Activated CD4-positive, alpha-beta memory T cell treated with anti-CD3 and anti-CD28 coated beads, Interleukin-2, amount 10 ng/mL, durations not matched to agents 7 days and 5 days (primary cell): ENCODE measurements around the gene USP44. TPM values are rescaled to one million over a fixed set of nuclear protein-coding genes. Genes with fewer than 3 reads are reported as not detected.

Source experiments
- CTCF ChIA-PET: fragments of 350-600 bp; sonication (Branson Sonifier 250); formaldehyde crosslinking; loops from one replicate; lab custom pipeline; 2021; ENCODE audit warnings: antibody characterized with exemption, inconsistent platforms; lab: Charles Lee
- POLR2A ChIA-PET: fragments of 350-600 bp; sonication (Branson Sonifier 250); formaldehyde crosslinking; loops from one replicate; lab custom pipeline; 2021; ENCODE audit warnings: antibody characterized with exemption; lab: Charles Lee
- DNase-seq: peaks from one replicate; pipeline ENCODE4 v3.0.0-alpha.2; 2020
- H3K27ac Mint-ChIP-seq: one replicate; pipeline ENCODE4 v1.8.0; 2021; ENCODE audit warnings: mild to moderate bottlenecking, mixed read lengths
- H3K27me3 Mint-ChIP-seq: one replicate; pipeline ENCODE4 v1.8.0; 2021; ENCODE audit warnings: mixed read lengths
- H3K36me3 Mint-ChIP-seq: one replicate; pipeline ENCODE4 v1.8.0; 2021; ENCODE audit warnings: low read depth, mixed read lengths
- H3K4me1 Mint-ChIP-seq: one replicate; pipeline ENCODE4 v1.8.0; 2021; ENCODE audit warnings: mixed read lengths
- H3K4me3 Mint-ChIP-seq: one replicate; pipeline ENCODE4 v1.8.0; 2021; ENCODE audit warnings: mild to moderate bottlenecking, mixed read lengths
- H3K9me3 Mint-ChIP-seq: one replicate; pipeline ENCODE4 v1.8.0; 2021; ENCODE audit warnings: mixed read lengths
- total RNA-seq, 2 experiments: library from RNA; stranded (reverse); gene quantifications; one replicate each; pipeline ENCODE4 v1.2.3, GENCODE V29; 2021

USP44 gene
- total RNA-seq, 2 experiments from 2014 or later, result 0.88 to 1.5 TPM

DNA sequence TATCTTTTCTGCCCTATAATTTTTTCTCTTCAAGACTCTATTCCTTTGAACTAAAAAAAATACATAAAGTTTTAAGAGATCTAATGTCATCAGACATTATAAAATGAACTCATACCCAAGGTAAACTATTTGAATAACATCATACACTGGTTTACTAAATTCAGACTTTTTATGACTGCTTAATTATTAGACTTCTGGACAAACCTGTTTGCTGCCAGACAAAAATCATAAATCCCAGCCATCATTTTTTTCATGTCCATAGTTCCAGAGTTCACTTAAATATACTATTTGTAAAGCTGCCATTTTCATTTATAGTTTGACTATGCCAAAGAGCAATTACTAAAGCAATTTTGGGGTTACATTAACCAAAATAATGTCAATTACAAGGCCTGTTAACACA is 34.0 kb downstream of the USP44 start:
- Mint-ChIP-seq H3K27ac (no peak overlapping the region), H3K36me3 (peaks cover 26% of the 10 kb centered on the region), H3K4me3 (no peak overlapping the region), H3K4me1 (no peaks in the 10 kb centered on the region), H3K27me3 (no peaks in the 10 kb centered on the region), H3K9me3 (no peaks in the 10 kb centered on the region)
- ChIA-PET POLR2A (no interaction called here), CTCF (interaction anchor here (1.4 kb wide), 1 partner anchor 17 kb away, joined by 5 read pairs; no protein-coding TSS in a partner anchor)
- DNase-seq, result no peak

DNA sequence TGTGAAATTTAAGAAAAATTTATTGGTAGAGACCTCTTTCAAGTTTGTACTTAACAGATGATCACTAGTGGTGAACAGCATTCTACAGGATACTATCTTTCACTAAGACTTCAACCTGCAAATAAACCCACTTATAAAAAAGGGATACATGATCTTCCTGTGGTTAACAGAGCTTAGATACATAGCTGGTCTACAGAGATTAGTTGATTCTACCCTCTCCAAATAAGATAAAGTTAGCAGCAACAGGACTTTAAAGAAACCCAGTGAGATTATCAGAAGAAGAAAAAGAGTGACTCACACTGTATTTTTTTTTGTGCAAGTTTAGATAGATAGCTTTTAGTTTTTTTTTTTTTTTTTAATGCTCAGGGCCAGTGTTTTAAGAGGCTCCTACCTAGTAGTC is 34.5 kb downstream of the USP44 start:
- Mint-ChIP-seq H3K4me3 (no peak overlapping the region), H3K9me3 (no peaks in the 10 kb centered on the region), H3K36me3 (peaks cover 31% of the 10 kb centered on the region), H3K4me1 (no peaks in the 10 kb centered on the region), H3K27me3 (no peaks in the 10 kb centered on the region), H3K27ac (no peak overlapping the region)
- CTCF ChIA-PET, result interaction anchor here (0.7 to 1.4 kb wide), 2 partner anchors 18 to 403 kb away, joined by 5 to 6 read pairs; no protein-coding TSS in a partner anchor
- POLR2A ChIA-PET, result no interaction called here
- no peak for DNase-seq

GRCh38 chr12:95515197-95515596 is 36.1 kb downstream of the USP44 start:
- Mint-ChIP-seq H3K27ac (no peak overlapping the region), H3K36me3 (peaks cover 37% of the 10 kb centered on the region), H3K27me3 (no peaks in the 10 kb centered on the region), H3K4me1 (no peaks in the 10 kb centered on the region), H3K9me3 (no peaks in the 10 kb centered on the region), H3K4me3 (no peak overlapping the region)
- DNase-seq, result no peak
- ChIA-PET POLR2A (no interaction called here), CTCF (interaction anchor here (0.6 to 0.8 kb wide), 2 partner anchors 17 to 19 kb away, joined by 3 read pairs; no protein-coding TSS in a partner anchor)

DNA sequence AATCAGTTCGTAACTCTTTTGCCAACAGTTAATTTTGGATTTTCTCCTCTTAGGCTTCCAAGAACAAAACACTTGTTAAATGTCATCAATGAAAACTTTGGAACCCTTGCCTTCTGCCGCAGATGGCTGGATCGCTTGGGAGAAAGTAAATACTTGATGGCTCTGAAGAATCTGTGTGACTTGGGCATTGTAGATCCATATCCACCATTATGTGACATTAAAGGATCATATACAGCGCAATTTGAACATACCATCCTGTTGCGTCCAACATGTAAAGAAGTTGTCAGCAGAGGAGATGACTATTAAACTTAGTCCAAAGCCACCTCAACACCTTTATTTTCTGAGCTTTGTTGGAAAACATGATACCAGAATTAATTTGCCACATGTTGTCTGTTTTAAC is 37.7 kb downstream of the USP44 start:
- ChIA-PET CTCF (no interaction called here), POLR2A (no interaction called here)
- peaks cover 50% of the 10 kb centered on the region for H3K36me3 Mint-ChIP-seq
- H3K27ac Mint-ChIP-seq, result no peak overlapping the region
- H3K4me1 Mint-ChIP-seq, result no peaks in the 10 kb centered on the region
- H3K4me3 Mint-ChIP-seq, result no peak overlapping the region
- no peaks in the 10 kb centered on the region for H3K9me3 Mint-ChIP-seq
- no peaks in the 10 kb centered on the region for H3K27me3 Mint-ChIP-seq
- no peak for DNase-seq

- Mint-ChIP-seq H3K9me3 (no peaks in the 10 kb centered on the region), H3K27me3 (no peaks in the 10 kb centered on the region), H3K27ac (no peak overlapping the region), H3K36me3 (peaks cover 59% of the 10 kb centered on the region), H3K4me1 (no peaks in the 10 kb centered on the region), H3K4me3 (no peak overlapping the region)
- no peak for DNase-seq
- POLR2A ChIA-PET, result no interaction called here
- CTCF ChIA-PET, result no interaction called here
Observed at GRCh38 chr12:95511977-95512376, 39.3 kb downstream of the USP44 start.

GRCh38 chr12:95509300-95509699 is 42.0 kb downstream of the USP44 start:
- Mint-ChIP-seq H3K27ac (no peak overlapping the region), H3K9me3 (no peaks in the 10 kb centered on the region), H3K36me3 (peaks cover 64% of the 10 kb centered on the region), H3K4me3 (no peak overlapping the region), H3K4me1 (peaks cover 2% of the 10 kb centered on the region), H3K27me3 (no peaks in the 10 kb centered on the region)
- no peak for DNase-seq
- CTCF ChIA-PET, result interaction anchor here (0.8 kb wide), 1 partner anchor 25 kb away, joined by 3 read pairs; no protein-coding TSS in a partner anchor
- POLR2A ChIA-PET, result no interaction called here

DNA sequence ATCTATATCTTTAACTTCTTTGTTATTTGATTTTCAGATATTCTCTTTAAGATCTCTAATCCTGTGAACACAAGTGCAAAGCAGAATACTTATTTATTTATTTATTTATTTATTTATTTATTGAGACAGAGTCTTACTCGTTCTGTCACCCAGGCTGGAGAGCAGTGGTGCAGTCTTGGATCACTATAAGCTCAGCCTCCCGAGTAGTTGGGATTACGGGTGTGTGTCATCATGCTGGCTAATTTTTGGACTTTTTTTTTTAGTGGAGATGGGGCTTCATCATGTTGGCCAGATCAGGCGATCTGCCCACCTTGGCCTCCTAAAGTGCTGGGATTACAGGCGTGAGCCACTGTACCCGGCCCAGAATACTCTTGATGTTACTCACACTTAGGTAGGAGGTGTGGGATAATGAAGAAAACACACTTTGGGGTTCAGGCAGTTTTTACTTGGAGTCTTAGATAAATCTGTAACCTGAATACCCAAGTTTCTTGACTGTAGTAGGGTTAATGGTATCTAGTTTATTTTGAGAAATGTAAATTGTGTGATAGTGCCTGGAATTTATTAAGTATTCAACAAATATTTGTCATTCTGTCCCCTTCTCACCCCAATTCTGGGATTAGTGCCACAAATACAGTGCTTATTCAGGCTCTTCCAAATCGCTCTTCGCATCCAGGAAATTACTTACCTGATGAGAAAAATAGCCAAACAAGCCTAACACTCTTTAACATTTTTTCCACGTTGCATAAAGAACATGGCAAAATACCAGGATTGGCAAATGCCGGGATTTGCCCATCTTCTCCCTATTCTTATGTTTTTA is 44.4 kb downstream of the USP44 start:
- ChIA-PET CTCF (interaction anchor here (1.0 kb wide), 1 partner anchor 28 kb away, joined by 4 read pairs; no protein-coding TSS in a partner anchor), POLR2A (no interaction called here)
- Mint-ChIP-seq H3K4me3 (no peak overlapping the region), H3K4me1 (peaks cover 2% of the 10 kb centered on the region), H3K9me3 (no peaks in the 10 kb centered on the region), H3K27ac (no peak overlapping the region), H3K36me3 (peaks cover 65% of the 10 kb centered on the region), H3K27me3 (no peaks in the 10 kb centered on the region)
- DNase-seq, result no peak

DNA sequence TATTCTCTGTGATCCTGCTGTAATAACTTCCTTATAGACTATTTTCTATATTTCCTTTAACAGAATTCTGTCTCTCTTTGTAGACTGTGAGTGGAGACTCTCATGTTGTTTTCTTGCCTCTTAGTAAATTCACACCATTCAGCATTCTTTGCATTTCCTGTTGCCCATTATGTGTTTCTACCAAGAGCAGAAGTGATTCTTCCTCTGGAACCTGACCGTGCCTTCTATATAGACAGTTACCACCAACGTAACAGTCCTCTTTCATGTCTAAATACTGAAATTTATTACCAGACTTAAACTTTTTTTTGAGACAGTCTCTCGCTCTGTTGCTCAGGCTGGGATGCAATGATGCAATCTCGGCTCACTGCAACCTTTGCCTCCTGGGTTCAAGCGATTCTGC is 46.2 kb downstream of the USP44 start:
- H3K4me3 Mint-ChIP-seq, result no peak overlapping the region
- ChIA-PET CTCF (no interaction called here), POLR2A (no interaction called here)
- H3K27ac Mint-ChIP-seq, result no peak overlapping the region
- no peak for DNase-seq
- H3K36me3 Mint-ChIP-seq, result peaks cover 64% of the 10 kb centered on the region
- no peaks in the 10 kb centered on the region for H3K9me3 Mint-ChIP-seq
- peaks cover 2% of the 10 kb centered on the region for H3K4me1 Mint-ChIP-seq
- H3K27me3 Mint-ChIP-seq, result no peaks in the 10 kb centered on the region

DNA sequence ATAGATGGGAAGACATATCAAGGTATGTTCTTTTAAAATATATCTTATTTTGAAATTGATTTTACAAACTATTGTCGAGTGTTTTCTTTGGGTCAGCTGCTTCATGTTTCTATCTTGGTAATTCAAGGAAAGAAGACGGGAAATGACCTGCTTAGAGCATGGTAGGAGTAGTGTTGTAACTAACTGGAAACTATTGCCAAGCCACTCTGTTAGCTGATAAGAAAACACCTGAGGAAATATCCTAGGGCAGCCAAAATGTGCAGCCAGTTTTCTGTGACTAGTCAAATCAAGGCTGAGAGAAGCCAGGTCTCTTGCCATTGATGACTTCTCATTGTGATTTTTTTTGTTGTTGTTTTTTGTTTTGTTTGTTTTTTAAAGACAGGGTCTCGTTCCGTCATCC is 47.1 kb downstream of the USP44 start:
- no peaks in the 10 kb centered on the region for H3K27me3 Mint-ChIP-seq
- ChIA-PET POLR2A (no interaction called here), CTCF (no interaction called here)
- no peak for DNase-seq
- H3K36me3 Mint-ChIP-seq, result peaks cover 67% of the 10 kb centered on the region
- H3K4me3 Mint-ChIP-seq, result no peak overlapping the region
- H3K27ac Mint-ChIP-seq, result no peak overlapping the region
- H3K9me3 Mint-ChIP-seq, result no peaks in the 10 kb centered on the region
- peaks cover 2% of the 10 kb centered on the region for H3K4me1 Mint-ChIP-seq

- no peak overlapping the region for H3K4me3 Mint-ChIP-seq
- H3K27ac Mint-ChIP-seq, result no peak overlapping the region
- ChIA-PET CTCF (no interaction called here), POLR2A (no interaction called here)
- no peak for DNase-seq
- H3K36me3 Mint-ChIP-seq, result peaks cover 79% of the 10 kb centered on the region
- H3K27me3 Mint-ChIP-seq, result no peaks in the 10 kb centered on the region
- no peaks in the 10 kb centered on the region for H3K4me1 Mint-ChIP-seq
- H3K9me3 Mint-ChIP-seq, result no peaks in the 10 kb centered on the region
Observed at GRCh38 chr12:95499772-95500171, 51.5 kb downstream of the USP44 start.

DNA sequence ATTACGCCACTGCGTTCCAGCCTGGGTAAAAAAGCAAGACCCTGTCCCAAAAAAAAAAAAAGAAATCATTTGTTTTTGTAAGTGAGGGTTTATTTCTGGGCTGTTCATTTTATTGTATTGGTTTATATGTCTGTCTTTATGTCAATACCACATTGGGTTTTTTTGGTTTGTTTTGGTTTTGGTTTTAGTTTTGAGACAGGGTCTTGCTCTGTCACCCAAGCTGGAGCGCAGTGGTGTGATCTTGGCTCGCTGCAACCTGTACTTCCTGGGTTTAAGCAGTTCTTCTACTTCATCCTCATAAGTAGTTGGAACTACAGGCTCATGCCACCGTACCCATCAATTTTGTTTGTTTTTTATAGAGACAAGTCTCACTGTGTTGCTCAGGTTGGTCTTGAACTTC is 52.3 kb downstream of the USP44 start:
- H3K27ac Mint-ChIP-seq, result no peak overlapping the region
- DNase-seq, result no peak
- ChIA-PET CTCF (interaction anchor here (0.6 to 1.1 kb wide), 3 partner anchors 25 to 377 kb away, joined by 3 read pairs; no protein-coding TSS in a partner anchor), POLR2A (interaction anchor here (1.3 kb wide), 1 partner anchor 25 kb away, joined by 4 read pairs; the partner anchor contains the start of gene METAP2)
- no peaks in the 10 kb centered on the region for H3K9me3 Mint-ChIP-seq
- H3K36me3 Mint-ChIP-seq, result peaks cover 73% of the 10 kb centered on the region
- H3K4me1 Mint-ChIP-seq, result no peaks in the 10 kb centered on the region
- H3K27me3 Mint-ChIP-seq, result no peaks in the 10 kb centered on the region
- H3K4me3 Mint-ChIP-seq, result no peak overlapping the region

GRCh38 chr12:95497031-95497430 is 54.2 kb downstream of the USP44 start:
- H3K4me3 Mint-ChIP-seq, result no peak overlapping the region
- H3K9me3 Mint-ChIP-seq, result no peaks in the 10 kb centered on the region
- no peaks in the 10 kb centered on the region for H3K27me3 Mint-ChIP-seq
- no peaks in the 10 kb centered on the region for H3K4me1 Mint-ChIP-seq
- POLR2A ChIA-PET, result no interaction called here
- no peak for DNase-seq
- peaks cover 60% of the 10 kb centered on the region for H3K36me3 Mint-ChIP-seq
- CTCF ChIA-PET, result no interaction called here
- no peak overlapping the region for H3K27ac Mint-ChIP-seq

DNA sequence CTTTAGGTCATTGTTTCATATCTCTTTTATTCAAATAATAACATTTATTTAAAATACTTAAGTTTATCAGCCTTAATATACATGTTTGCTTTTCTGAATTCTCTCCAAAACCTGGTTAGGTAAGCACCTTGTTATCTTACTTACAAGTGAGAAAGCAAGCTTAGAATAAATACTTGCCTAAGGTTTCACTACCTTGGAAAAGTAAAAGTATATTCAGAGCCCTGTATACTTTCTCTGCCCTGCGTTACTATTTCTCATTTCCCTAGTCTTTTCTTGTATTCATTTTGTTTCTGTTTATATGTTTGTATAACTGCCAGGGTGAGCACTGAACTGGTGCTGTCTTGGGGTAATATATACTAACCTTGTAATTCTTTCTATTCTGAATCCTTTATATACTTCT is 55.8 kb downstream of the USP44 start:
- Mint-ChIP-seq H3K4me1 (no peaks in the 10 kb centered on the region), H3K27me3 (no peaks in the 10 kb centered on the region), H3K27ac (no peak overlapping the region), H3K9me3 (no peaks in the 10 kb centered on the region), H3K36me3 (peaks cover 63% of the 10 kb centered on the region), H3K4me3 (no peak overlapping the region)
- DNase-seq, result no peak
- ChIA-PET POLR2A (no interaction called here), CTCF (no interaction called here)

DNA sequence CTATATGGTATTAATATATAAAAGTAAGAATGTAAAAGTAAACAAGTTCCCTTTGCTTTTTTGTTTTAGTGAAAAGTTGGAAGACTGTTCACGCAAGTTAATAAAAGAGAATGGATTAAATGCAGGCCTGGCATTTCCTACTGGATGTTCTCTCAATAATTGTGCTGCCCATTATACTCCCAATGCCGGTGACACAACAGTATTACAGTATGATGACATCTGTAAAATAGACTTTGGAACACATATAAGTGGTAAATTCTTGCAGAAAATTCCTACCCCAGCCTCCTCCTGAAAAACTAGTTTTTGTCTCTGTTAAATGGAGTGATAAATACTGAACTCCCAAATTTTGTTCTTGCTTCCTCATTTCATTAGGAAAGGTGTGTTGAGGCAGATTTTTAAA is 56.4 kb downstream of the USP44 start:
- H3K9me3 Mint-ChIP-seq, result no peaks in the 10 kb centered on the region
- CTCF ChIA-PET, result no interaction called here
- DNase-seq, result no peak
- H3K4me3 Mint-ChIP-seq, result no peak overlapping the region
- H3K36me3 Mint-ChIP-seq, result peaks cover 60% of the 10 kb centered on the region
- no peaks in the 10 kb centered on the region for H3K27me3 Mint-ChIP-seq
- no peaks in the 10 kb centered on the region for H3K4me1 Mint-ChIP-seq
- no peak overlapping the region for H3K27ac Mint-ChIP-seq
- POLR2A ChIA-PET, result no interaction called here
